ENCODE data around the gene BSN. TPM values are rescaled to one million over a fixed set of nuclear protein-coding genes. Genes with fewer than 3 reads are reported as not detected.

The BSN gene
- total RNA-seq, 2 experiments from 2014 or later = 0.08 to 0.11 TPM

DNA sequence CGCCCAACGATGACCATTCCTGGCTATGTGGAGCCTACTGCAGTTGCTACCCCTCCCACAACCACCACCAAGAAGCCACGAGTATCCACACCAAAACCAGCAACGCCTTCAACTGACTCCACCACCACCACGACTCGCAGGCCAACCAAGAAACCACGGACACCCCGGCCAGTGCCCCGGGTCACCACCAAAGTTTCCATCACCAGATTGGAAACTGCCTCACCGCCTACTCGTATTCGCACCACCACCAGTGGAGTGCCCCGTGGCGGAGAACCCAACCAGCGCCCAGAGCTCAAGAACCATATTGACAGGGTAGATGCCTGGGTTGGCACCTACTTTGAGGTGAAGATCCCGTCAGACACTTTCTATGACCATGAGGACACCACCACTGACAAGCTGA is 22.6 kb upstream of the BSN start:
- peaks cover 39% of the 10 kb centered on the region for H3K36me3 Mint-ChIP-seq (ENCODE audit: low read depth)
- H3K27ac Mint-ChIP-seq = no peak overlapping the region
- peaks cover 5% of the 10 kb centered on the region for H3K4me1 Mint-ChIP-seq (ENCODE audit: low read depth)
- no peak overlapping the region for H3K27ac ChIP-seq (ENCODE audit: low read depth in 1 of 2, low read length in 2 of 2)
- no peak overlapping the region for H3K4me3 ChIP-seq (ENCODE audit: low read length)
- CTCF ChIA-PET = interaction anchor here (1.4 kb wide), 1 partner anchor 8 kb away, joined by 4 read pairs; no protein-coding TSS in a partner anchor
- TF ChIP-seq, protein P1, sequence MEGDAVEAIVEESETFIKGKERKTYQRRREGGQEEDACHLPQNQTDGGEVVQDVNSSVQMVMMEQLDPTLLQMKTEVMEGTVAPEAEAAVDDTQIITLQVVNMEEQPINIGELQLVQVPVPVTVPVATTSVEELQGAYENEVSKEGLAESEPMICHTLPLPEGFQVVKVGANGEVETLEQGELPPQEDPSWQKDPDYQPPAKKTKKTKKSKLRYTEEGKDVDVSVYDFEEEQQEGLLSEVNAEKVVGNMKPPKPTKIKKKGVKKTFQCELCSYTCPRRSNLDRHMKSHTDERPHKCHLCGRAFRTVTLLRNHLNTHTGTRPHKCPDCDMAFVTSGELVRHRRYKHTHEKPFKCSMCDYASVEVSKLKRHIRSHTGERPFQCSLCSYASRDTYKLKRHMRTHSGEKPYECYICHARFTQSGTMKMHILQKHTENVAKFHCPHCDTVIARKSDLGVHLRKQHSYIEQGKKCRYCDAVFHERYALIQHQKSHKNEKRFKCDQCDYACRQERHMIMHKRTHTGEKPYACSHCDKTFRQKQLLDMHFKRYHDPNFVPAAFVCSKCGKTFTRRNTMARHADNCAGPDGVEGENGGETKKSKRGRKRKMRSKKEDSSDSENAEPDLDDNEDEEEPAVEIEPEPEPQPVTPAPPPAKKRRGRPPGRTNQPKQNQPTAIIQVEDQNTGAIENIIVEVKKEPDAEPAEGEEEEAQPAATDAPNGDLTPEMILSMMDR (IDR thresholded peaks at IDR 0.05) = no peak
- no peak for DNase-seq
- intact Hi-C loops (cut with DNase I, micrococcal nuclease) = no loop called here
- H3K9me3 Mint-ChIP-seq = no peaks in the 10 kb centered on the region
- no peaks in the 10 kb centered on the region for H3K9me3 ChIP-seq (ENCODE audit: control insufficient read depth in 1 of 2, insufficient read depth in 1 of 2, low read length in 2 of 2)
- POLR2A ChIA-PET = no interaction called here
- no peaks in the 10 kb centered on the region for H3K27me3 Mint-ChIP-seq
- ATAC-seq (ENCODE audit: poor library complexity) = no peak
- H3K27me3 ChIP-seq (ENCODE audit: control insufficient read depth in 1 of 2, insufficient read depth in 2 of 2, low read length in 2 of 2) = no peaks in the 10 kb centered on the region
- no peaks in the 10 kb centered on the region for H3K4me1 ChIP-seq (ENCODE audit: insufficient read depth, low read length)
- H3K4me3 Mint-ChIP-seq = no peak overlapping the region
- H3K36me3 ChIP-seq (ENCODE audit: insufficient read depth, low read length) = peaks cover 34% of the 10 kb centered on the region

DNA sequence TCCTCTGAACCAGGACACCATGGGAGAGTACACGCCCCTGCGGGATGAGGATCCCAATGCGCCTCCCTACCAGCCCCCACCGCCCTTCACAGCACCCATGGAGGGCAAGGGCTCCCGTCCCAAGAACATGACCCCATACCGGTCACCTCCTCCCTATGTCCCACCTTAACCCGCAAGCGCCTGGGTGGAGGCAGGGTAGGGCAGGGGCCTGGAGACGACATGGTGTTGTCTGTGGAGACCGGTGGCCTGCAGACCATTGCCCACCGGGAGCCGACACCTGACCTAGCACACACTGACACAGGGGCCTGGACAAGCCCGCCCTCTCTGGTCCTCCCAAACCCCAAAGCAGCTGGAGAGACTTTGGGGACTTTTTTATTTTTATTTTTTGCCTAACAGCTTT is 21.2 kb upstream of the BSN start:
- Mint-ChIP-seq H3K4me1 (ENCODE audit: low read depth) (no peaks in the 10 kb centered on the region), H3K27me3 (no peaks in the 10 kb centered on the region), H3K36me3 (ENCODE audit: low read depth) (peaks cover 39% of the 10 kb centered on the region), H3K27ac (no peak overlapping the region), H3K9me3 (no peaks in the 10 kb centered on the region), H3K4me3 (no peak overlapping the region)
- CTCF ChIA-PET = no interaction called here
- DNase-seq (no peak), ATAC-seq (ENCODE audit: poor library complexity) (no peak)
- H3K9me3 ChIP-seq (ENCODE audit: control insufficient read depth in 1 of 2, insufficient read depth in 1 of 2, low read length in 2 of 2) = no peaks in the 10 kb centered on the region
- no peaks in the 10 kb centered on the region for H3K27me3 ChIP-seq (ENCODE audit: control insufficient read depth in 1 of 2, insufficient read depth in 2 of 2, low read length in 2 of 2)
- H3K27ac ChIP-seq (ENCODE audit: low read depth in 1 of 2, low read length in 2 of 2) = no peak overlapping the region
- POLR2A ChIA-PET = no interaction called here
- TF ChIP-seq, protein P1 (IDR thresholded peaks at IDR 0.05) = no peak
- H3K4me3 ChIP-seq (ENCODE audit: low read length) = no peak overlapping the region
- intact Hi-C loops (cut with DNase I, micrococcal nuclease) = no loop called here
- H3K4me1 ChIP-seq (ENCODE audit: insufficient read depth, low read length) = no peaks in the 10 kb centered on the region
- peaks cover 34% of the 10 kb centered on the region for H3K36me3 ChIP-seq (ENCODE audit: insufficient read depth, low read length)

DNA sequence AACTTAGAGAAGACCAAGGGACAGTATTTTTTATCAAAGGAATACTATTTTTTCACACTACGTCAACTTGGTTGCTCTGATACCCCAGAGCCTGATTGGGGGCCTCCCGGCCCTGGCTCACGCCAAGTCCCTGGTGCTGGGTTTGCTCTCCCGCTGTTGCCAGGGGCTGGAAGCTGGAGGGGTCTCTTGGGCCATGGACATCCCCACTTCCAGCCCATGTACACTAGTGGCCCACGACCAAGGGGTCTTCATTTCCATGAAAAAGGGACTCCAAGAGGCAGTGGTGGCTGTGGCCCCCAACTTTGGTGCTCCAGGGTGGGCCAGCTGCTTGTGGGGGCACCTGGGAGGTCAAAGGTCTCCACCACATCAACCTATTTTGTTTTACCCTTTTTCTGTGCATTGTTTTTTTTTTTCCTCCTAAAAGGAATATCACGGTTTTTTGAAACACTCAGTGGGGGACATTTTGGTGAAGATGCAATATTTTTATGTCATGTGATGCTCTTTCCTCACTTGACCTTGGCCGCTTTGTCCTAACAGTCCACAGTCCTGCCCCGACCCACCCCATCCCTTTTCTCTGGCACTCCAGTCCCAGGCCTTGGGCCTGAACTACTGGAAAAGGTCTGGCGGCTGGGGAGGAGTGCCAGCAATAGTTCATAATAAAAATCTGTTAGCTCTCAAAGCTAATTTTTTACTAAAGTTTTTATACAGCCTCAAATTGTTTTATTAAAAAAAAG is 20.3 kb upstream of the BSN start:
- Histone ChIP-seq H3K9me3 (ENCODE audit: control insufficient read depth in 1 of 2, insufficient read depth in 1 of 2, low read length in 2 of 2) (no peaks in the 10 kb centered on the region), H3K4me1 (ENCODE audit: insufficient read depth, low read length) (no peaks in the 10 kb centered on the region), H3K27ac (ENCODE audit: low read depth in 1 of 2, low read length in 2 of 2) (no peak overlapping the region), H3K4me3 (ENCODE audit: low read length) (no peak overlapping the region), H3K27me3 (ENCODE audit: control insufficient read depth in 1 of 2, insufficient read depth in 2 of 2, low read length in 2 of 2) (no peaks in the 10 kb centered on the region), H3K36me3 (ENCODE audit: insufficient read depth, low read length) (peaks cover 34% of the 10 kb centered on the region)
- no peaks in the 10 kb centered on the region for H3K27me3 Mint-ChIP-seq
- H3K36me3 Mint-ChIP-seq (ENCODE audit: low read depth) = peaks cover 39% of the 10 kb centered on the region
- intact Hi-C loops (cut with DNase I, micrococcal nuclease) = no loop called here
- DNase-seq = no peak
- no peaks in the 10 kb centered on the region for H3K4me1 Mint-ChIP-seq (ENCODE audit: low read depth)
- H3K4me3 Mint-ChIP-seq = no peak overlapping the region
- H3K9me3 Mint-ChIP-seq = no peaks in the 10 kb centered on the region
- H3K27ac Mint-ChIP-seq = no peak overlapping the region
- TF ChIP-seq, protein P1 (IDR thresholded peaks at IDR 0.05) = no peak
- CTCF ChIA-PET = interaction anchor here (1.0 kb wide), 1 partner anchor 138 kb away, joined by 3 read pairs; no protein-coding TSS in a partner anchor
- ATAC-seq (ENCODE audit: poor library complexity) = no peak
- POLR2A ChIA-PET = no interaction called here

Measured in CD4-positive, alpha-beta T cell (primary cell).